ENCODE results near the gene VAV2.

The VAV2 gene

GRCh38 chr9:133713150-133713959 is 278.8 kb downstream of the VAV2 start:
- TF ChIP-seq CTCF (conservative IDR thresholded peaks at IDR 0.05; ENCODE audit: control insufficient read depth, insufficient read depth, low read depth, low read length), result no peak
- no peak overlapping the region for H3K4me3 ChIP-seq (ENCODE audit: control insufficient read depth, low read depth, low read length)
- no peak for DNase-seq (ENCODE audit: low read depth)

GRCh38 chr9:133712221-133713100 is 279.7 kb downstream of the VAV2 start:
- DNase-seq (ENCODE audit: low read depth), result no peak
- no peak for TF ChIP-seq CTCF (conservative IDR thresholded peaks at IDR 0.05; ENCODE audit: control insufficient read depth, insufficient read depth, low read depth, low read length)
- H3K4me3 ChIP-seq (ENCODE audit: control insufficient read depth, low read depth, low read length), result no peak overlapping the region

Measured in fibroblast of mammary gland (primary cell).